ENCODE measurements around the gene PCSK1. TPM values are rescaled to one million over a fixed set of nuclear protein-coding genes. Genes with fewer than 3 reads are reported as not detected.

Gene PCSK1
- total and polyA plus RNA-seq, 5 experiments from 2014 or later, result not detected

DNA sequence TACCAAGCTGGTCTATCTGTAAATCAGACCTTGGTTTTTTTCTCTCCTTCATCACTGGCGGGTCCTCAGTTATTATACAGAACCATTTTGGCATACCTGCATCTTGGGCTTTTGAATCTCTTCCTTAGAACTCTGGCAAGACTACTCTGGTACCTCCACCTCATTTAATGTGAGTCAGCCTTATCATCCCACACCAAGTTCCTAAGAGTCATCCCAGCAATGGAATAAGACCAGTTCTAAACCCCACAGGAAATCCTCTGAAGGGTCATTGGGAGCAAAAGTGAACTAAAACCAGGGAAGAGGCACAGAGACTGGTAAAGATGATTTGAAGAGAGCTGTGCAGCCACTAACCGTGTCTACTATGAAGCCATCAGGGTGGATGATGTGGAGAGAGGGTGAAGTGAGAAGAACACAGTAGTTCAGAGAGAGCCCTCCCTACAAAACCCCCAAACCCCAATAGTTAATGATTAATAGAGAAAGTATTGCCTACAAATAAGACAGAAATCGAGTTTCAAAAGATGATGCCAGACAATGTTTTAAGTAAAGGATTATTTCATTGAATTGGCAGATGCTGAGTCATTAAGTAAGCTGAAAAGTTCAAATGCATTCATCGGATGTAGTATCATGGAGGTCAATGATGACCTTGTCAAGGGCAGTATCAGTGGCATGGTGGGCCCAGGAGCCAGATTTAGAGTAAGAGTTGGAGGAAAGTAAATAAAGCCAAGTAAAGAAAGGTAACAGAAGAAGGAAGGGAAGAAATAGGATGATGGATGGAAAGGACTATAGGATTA lies 85.4 kb downstream of the PCSK1 start:
- H3K27ac Mint-ChIP-seq, result no peak overlapping the region
- DNase-seq (no peak), ATAC-seq (no peak)
- H3K4me1 Mint-ChIP-seq, result peaks cover 9 to 15% (median 14%) of the 10 kb centered on the region in 4 donors
- no peaks in the 10 kb centered on the region for H3K36me3 Mint-ChIP-seq
- no peaks in the 10 kb centered on the region for H3K9me3 Mint-ChIP-seq
- peaks cover 0 to 8% (median 3%) of the 10 kb centered on the region in 5 donors for H3K27me3 Mint-ChIP-seq
- POLR2A ChIA-PET, result no interaction called here
- no peak overlapping the region for H3K4me3 Mint-ChIP-seq

DNA sequence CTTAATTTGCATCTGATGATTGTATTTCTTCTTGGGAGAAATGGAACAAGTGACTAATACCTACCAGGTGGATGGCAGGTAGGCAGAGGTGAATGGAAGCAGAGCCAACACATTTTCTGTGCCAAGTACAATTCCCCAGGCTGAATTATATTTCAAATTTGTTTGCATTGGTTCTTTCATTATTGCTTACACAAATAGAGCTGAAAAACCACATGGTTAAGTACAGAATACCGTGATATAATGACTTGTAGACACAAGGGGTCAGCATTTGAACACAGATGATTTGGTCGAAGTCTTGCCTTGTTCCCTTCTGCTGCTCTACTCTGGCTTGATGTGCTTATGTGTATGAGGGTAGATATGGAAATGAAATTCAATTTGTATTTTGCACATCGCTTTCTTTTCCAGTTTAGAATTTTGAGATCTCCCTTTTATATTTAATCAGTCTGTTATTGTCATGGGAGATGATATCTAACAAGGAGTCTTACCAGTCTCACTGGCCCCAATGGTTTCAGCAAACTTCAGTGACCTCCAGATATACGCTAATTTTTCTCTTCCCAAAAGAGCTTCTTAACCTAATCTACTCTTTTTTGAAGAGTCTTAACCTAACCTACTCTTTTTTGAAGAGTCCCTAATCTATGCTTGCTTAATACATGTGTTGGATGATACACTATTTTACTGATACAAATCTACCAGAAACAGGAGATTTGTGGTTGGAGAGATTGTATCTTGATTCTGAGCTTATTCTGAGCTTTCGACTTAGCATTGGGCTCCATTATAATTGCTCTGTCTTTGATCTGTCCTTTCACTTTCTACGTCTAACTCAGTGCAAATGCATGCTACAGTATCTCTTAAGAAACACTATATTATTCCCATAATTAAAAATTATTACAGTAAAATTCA lies 88.1 kb downstream of the PCSK1 start:
- Mint-ChIP-seq H3K4me1 (peaks cover 9 to 15% (median 14%) of the 10 kb centered on the region in 4 donors), H3K4me3 (peak overlapping the region in 6 of 10 donors; percentile 2 to 64 (median 25)), H3K27ac (peak overlapping the region in 2 of 10 donors; percentile 0 to 5)

DNA sequence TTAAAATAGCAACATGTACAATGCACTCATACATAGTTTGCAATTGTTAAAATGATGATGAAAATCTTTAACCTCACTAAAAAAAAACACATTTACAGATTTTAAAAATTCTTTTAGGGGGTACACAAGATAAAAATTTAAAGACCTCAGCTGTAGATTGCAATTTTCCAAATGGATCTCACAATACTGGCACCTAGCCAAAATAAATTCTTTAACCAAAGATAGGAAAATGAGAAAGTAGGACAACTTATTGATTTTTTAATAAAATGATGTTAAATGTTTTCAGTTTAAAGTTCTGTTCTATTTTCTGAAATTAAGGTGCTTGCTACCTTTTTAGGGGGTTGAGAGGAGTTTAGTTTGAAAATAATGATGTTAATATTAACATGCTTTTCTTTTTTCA lies 90.0 kb downstream of the PCSK1 start:
- Mint-ChIP-seq H3K27ac (no peak overlapping the region), H3K4me1 (peaks cover 9 to 15% (median 14%) of the 10 kb centered on the region in 4 donors), H3K9me3 (no peaks in the 10 kb centered on the region), H3K27me3 (peaks cover 6 to 34% (median 15%) of the 10 kb centered on the region in 5 donors), H3K4me3 (no peak overlapping the region), H3K36me3 (no peaks in the 10 kb centered on the region)
- no peak for DNase-seq
- no peak for ATAC-seq
- POLR2A ChIA-PET, result no interaction called here

More for the DNA sequence above, 88.1 kb downstream of the PCSK1 start:
- ATAC-seq, result peak; percentile 91 to 94
- H3K9me3 Mint-ChIP-seq, result no peaks in the 10 kb centered on the region
- peaks cover 3 to 19% (median 7%) of the 10 kb centered on the region in 5 donors for H3K27me3 Mint-ChIP-seq
- no peaks in the 10 kb centered on the region for H3K36me3 Mint-ChIP-seq
- POLR2A ChIA-PET, result interaction anchor here (1.3 kb wide), 1 partner anchor 257 kb away, joined by 4 read pairs; no protein-coding TSS in a partner anchor
- peak in 6 of 10 donors; percentile 20 to 55 (median 39) for DNase-seq

DNA sequence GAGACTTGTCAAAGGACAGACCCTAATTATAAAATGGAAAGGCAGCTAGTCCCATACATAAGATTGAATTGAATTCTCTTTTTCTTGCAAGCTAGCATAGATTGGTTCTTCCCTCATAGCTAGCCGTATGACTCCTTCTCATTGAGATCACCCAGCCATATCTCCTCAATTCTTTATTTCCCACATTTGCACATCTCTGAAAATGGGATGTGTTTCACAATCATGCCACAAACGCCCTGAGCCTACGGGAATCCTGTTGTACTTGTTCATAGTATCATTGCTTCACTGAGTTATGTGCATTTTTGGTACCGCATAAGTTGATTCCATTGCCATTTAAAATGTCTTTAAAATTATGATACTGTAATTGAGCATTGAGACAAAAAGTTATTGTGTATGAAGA lies 90.5 kb downstream of the PCSK1 start:
- H3K4me3 Mint-ChIP-seq, result no peak overlapping the region
- DNase-seq (no peak), ATAC-seq (no peak)
- H3K9me3 Mint-ChIP-seq, result no peaks in the 10 kb centered on the region
- POLR2A ChIA-PET, result no interaction called here
- H3K36me3 Mint-ChIP-seq, result no peaks in the 10 kb centered on the region
- H3K27ac Mint-ChIP-seq, result no peak overlapping the region
- peaks cover 9 to 15% (median 14%) of the 10 kb centered on the region in 4 donors for H3K4me1 Mint-ChIP-seq
- H3K27me3 Mint-ChIP-seq, result peaks cover 6 to 34% (median 15%) of the 10 kb centered on the region in 5 donors

Other genes with a start within 250 kb of the PCSK1 start
- 100 to 1,000 TPM; 114 to 115 TPM for gene CAST, start 229.1 kb upstream of the PCSK1 start, total RNA-seq
- 10 to 100 TPM; 29.9 to 42.2 (median 32.9) TPM for gene CAST, start 229.1 kb upstream of the PCSK1 start, polyA plus RNA-seq

Data from naive thymus-derived CD8-positive, alpha-beta T cell (primary cell).